WTC11 (cell line): ENCODE measurements around the gene MALT1. TPM values are rescaled to one million over a fixed set of nuclear protein-coding genes. Genes with fewer than 3 reads are reported as not detected.

ENCODE experiments used
- ATAC-seq: fragments of 200-7000 bp; cut with Tn5 transposase; 2 replicates; pipeline ENCODE4 v1.10.0; 2021; ENCODE audit warnings: mild to moderate bottlenecking, moderate library complexity
- CTCF ChIA-PET: fragments of 300-600 bp; sonication (Branson Sonifier 250); formaldehyde crosslinking; loops from one replicate; lab custom pipeline; 2021; ENCODE audit warnings: antibody characterized with exemption; lab: Charles Lee
- POLR2A ChIA-PET: fragments of 350-600 bp; sonication (Branson Sonifier 250); formaldehyde crosslinking; loops from one replicate; lab custom pipeline; 2021; ENCODE audit warnings: antibody characterized with exemption; lab: Charles Lee
- DNase-seq: peaks from one replicate; pipeline ENCODE4 v3.0.0; 2021; ENCODE audit warnings: low spot score
- H3K27ac Mint-ChIP-seq: 2 replicates; pipeline ENCODE4 v1.8.0; 2021; ENCODE audit warnings: mixed read lengths
- H3K27me3 Mint-ChIP-seq: 2 replicates; pipeline ENCODE4 v1.8.0; 2021; ENCODE audit warnings: low read depth, mild to moderate bottlenecking, moderate library complexity, mixed read lengths
- H3K36me3 Mint-ChIP-seq: 2 replicates; pipeline ENCODE4 v1.8.0; 2021; ENCODE audit warnings: mixed read lengths
- H3K4me1 Mint-ChIP-seq: 2 replicates; pipeline ENCODE4 v1.8.0; 2022; ENCODE audit warnings: mixed read lengths
- H3K4me3 Mint-ChIP-seq: 2 replicates; pipeline ENCODE4 v1.8.0; 2021; ENCODE audit warnings: mild to moderate bottlenecking, moderate library complexity, mixed read lengths
- H3K9me3 Mint-ChIP-seq: 2 replicates; pipeline ENCODE4 v1.8.0; 2021; ENCODE audit warnings: mixed read lengths
- ATF6 ChIP-seq: sonication (generic); formaldehyde crosslinking; IDR thresholded peaks from 2 replicates; pipeline ENCODE4 v1.8.1; 2023; ENCODE audit warnings: mild to moderate bottlenecking, missing genetic modification reagents
- CREM ChIP-seq: sonication (generic); formaldehyde crosslinking; IDR thresholded peaks from 2 replicates; pipeline ENCODE4 v1.8.1; 2022; ENCODE audit warnings: mild to moderate bottlenecking, missing genetic modification reagents, moderate library complexity
- E2F1 ChIP-seq: sonication (generic); formaldehyde crosslinking; IDR thresholded peaks from 2 replicates; pipeline ENCODE4 v1.8.0; 2022; ENCODE audit warnings: mild to moderate bottlenecking, missing genetic modification reagents
- E2F4 ChIP-seq: sonication (generic); formaldehyde crosslinking; IDR thresholded peaks from 2 replicates; pipeline ENCODE4 v1.8.1; 2022; ENCODE audit warnings: low read depth, mild to moderate bottlenecking, moderate library complexity, missing genetic modification reagents, borderline replicate concordance
- MXD4 ChIP-seq: fragments of 250-450 bp; sonication (Bioruptor Pico); IDR thresholded peaks from 2 replicates; pipeline ENCODE4 v1.8.0; 2021; ENCODE audit warnings: mild to moderate bottlenecking, moderate library complexity, borderline replicate concordance
- NR2C2 ChIP-seq: sonication (generic); formaldehyde crosslinking; IDR thresholded peaks from 2 replicates; pipeline ENCODE4 v1.8.0; 2022; ENCODE audit warnings: mild to moderate bottlenecking, missing genetic modification reagents
- NR3C1 ChIP-seq: sonication (generic); formaldehyde crosslinking; conservative IDR thresholded peaks from 2 replicates; pipeline ENCODE4 v1.8.1; 2023; ENCODE audit warnings: low read depth, mild to moderate bottlenecking, missing genetic modification reagents
- PREB ChIP-seq: sonication (generic); formaldehyde crosslinking; IDR thresholded peaks from 2 replicates; pipeline ENCODE4 v1.8.1; 2022; ENCODE audit warnings: mild to moderate bottlenecking, missing genetic modification reagents, moderate library complexity, borderline replicate concordance
- RELA ChIP-seq: sonication (generic); formaldehyde crosslinking; IDR thresholded peaks from 2 replicates; pipeline ENCODE4 v1.8.1; 2022; ENCODE audit warnings: missing genetic modification reagents, mild to moderate bottlenecking, borderline replicate concordance
- RORB ChIP-seq: fragments of 250-450 bp; sonication (Bioruptor Pico); IDR thresholded peaks from 2 replicates; pipeline ENCODE4 v1.9.0; 2021; ENCODE audit warnings: mild to moderate bottlenecking
- SMAD3 ChIP-seq: sonication (generic); formaldehyde crosslinking; IDR thresholded peaks from 2 replicates; pipeline ENCODE4 v1.8.0; 2022; ENCODE audit warnings: missing genetic modification reagents, mild to moderate bottlenecking, borderline replicate concordance
- SOX15 ChIP-seq: fragments of 250-450 bp; sonication (Bioruptor Pico); IDR thresholded peaks from 2 replicates; pipeline ENCODE4 v1.9.0; 2021; ENCODE audit warnings: mild to moderate bottlenecking
- TP53 ChIP-seq: sonication (generic); formaldehyde crosslinking; IDR thresholded peaks from 2 replicates; pipeline ENCODE4 v1.8.1; 2023; ENCODE audit warnings: mild to moderate bottlenecking, missing genetic modification reagents
- ZMAT4 ChIP-seq: fragments of 250-450 bp; sonication (Bioruptor Pico); IDR thresholded peaks from 2 replicates; pipeline ENCODE4 v1.9.0; 2021; ENCODE audit warnings: mild to moderate bottlenecking
- ZNF232 ChIP-seq: sonication (generic); formaldehyde crosslinking; IDR thresholded peaks from 2 replicates; pipeline ENCODE4 v1.8.0; 2022; ENCODE audit warnings: mild to moderate bottlenecking, missing genetic modification reagents
- ZNF263 ChIP-seq: sonication (generic); formaldehyde crosslinking; IDR thresholded peaks from 2 replicates; pipeline ENCODE4 v1.8.1; 2022; ENCODE audit warnings: low read depth, mild to moderate bottlenecking, moderate library complexity, missing genetic modification reagents
- ZNF423 ChIP-seq: fragments of 250-450 bp; sonication (Bioruptor Pico); IDR thresholded peaks from 2 replicates; pipeline ENCODE4 v2.1.2; 2022; ENCODE audit warnings: mild to moderate bottlenecking, moderate library complexity
- total RNA-seq: library from RNA; stranded (reverse); gene quantifications from 3 replicates; pipeline ENCODE4 v1.2.3, GENCODE V29; 2021
- TF ChIP-seq, protein P1 (sequence below): sonication (generic); formaldehyde crosslinking; IDR thresholded peaks from 2 replicates; pipeline ENCODE4 v1.8.0; 2022; ENCODE audit warnings: mild to moderate bottlenecking, missing genetic modification reagents
- TF ChIP-seq, protein P2 (sequence below): fragments of 250-450 bp; sonication (Bioruptor Pico); IDR thresholded peaks from 2 replicates; pipeline ENCODE4 v1.9.0; 2021; ENCODE audit warnings: moderate library complexity, mild to moderate bottlenecking, inconsistent platforms, borderline replicate concordance

Gene MALT1
- total RNA-seq, 1 experiment from 2014 or later, result 13.2 TPM

DNA sequence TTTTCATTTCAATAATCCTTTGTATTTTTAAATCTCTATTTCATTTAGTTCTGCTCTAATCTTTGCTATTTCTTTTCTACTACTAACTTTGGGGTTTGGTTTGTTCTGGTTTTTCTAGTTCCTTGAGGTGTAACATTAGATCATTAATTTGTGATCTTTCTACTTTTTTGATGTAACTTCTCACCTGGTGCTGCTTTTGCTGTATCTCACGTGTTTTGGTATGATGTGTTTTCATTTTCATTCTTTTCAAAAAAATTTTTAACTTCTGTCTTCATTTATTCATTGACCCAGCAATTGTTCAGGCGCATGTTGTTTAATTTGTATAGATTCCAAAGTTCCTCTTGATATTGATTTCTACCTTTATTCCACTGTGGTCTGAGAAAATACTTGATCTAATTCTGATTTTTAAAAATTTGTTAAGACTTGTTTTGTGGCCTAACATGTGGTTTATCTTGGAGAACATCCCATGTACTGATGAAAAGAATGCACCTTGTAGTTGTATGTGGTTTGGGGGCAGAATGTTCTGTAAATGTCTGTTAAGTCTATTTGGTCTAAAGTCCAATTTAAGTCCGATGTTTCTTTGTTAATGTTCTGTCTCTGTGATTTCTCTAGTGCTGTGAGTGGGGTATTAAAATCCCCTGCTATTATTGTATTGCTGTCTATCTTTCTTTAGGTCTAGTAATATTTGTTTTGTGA, 17.3 kb upstream of the MALT1 start (continued):
- no peak for TF ChIP-seq E2F4 (CRISPR knock-in tag)
- no peak for TF ChIP-seq ZMAT4 (CRISPR knock-in tag)
- no peak for TF ChIP-seq SOX15 (CRISPR knock-in tag)
- TF ChIP-seq, all 79 proteins: peak for 0

- TF ChIP-seq CREM (CRISPR knock-in tag), result no peak
- TF ChIP-seq TP53 (CRISPR knock-in tag), result no peak
- TF ChIP-seq SMAD3 (CRISPR knock-in tag), result no peak
- TF ChIP-seq, protein P1, sequence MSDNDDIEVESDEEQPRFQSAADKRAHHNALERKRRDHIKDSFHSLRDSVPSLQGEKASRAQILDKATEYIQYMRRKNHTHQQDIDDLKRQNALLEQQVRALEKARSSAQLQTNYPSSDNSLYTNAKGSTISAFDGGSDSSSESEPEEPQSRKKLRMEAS (CRISPR knock-in tag), result no peak
- no peak for TF ChIP-seq RELA (CRISPR knock-in tag)
- no peak for TF ChIP-seq E2F1
- TF ChIP-seq ZMAT4 (CRISPR knock-in tag), result no peak
- TF ChIP-seq ZNF263 (CRISPR knock-in tag), result no peak
- no peak for TF ChIP-seq MXD4 (CRISPR knock-in tag)
- TF ChIP-seq ZNF423 (CRISPR knock-in tag), result no peak
- TF ChIP-seq ATF6, result no peak
- no peak for TF ChIP-seq NR3C1
- no peak for TF ChIP-seq RORB (CRISPR knock-in tag)
- TF ChIP-seq, protein P2, sequence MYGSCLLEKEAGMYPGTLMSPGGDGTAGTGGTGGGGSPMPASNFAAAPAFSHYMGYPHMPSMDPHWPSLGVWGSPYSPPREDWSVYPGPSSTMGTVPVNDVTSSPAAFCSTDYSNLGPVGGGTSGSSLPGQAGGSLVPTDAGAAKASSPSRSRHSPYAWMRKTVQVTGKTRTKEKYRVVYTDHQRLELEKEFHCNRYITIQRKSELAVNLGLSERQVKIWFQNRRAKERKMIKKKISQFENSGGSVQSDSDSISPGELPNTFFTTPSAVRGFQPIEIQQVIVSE (CRISPR knock-in tag), result no peak
- TF ChIP-seq ZNF232 (CRISPR knock-in tag), result no peak
- TF ChIP-seq PREB (CRISPR knock-in tag), result no peak
- no peak for TF ChIP-seq NR2C2 (CRISPR knock-in tag)
- Mint-ChIP-seq H3K36me3 (no peaks in the 10 kb centered on the region), H3K4me1 (no peaks in the 10 kb centered on the region), H3K27ac (no peak overlapping the region), H3K9me3 (0 out of 2 replicates have a peak, but pooled peaks cover 4% of the 10 kb centered on the region), H3K4me3 (no peak overlapping the region), H3K27me3 (no peaks in the 10 kb centered on the region)
- ChIA-PET POLR2A (interaction anchor here (1.4 kb wide), 1 partner anchor 13 kb away, joined by 3 read pairs; no protein-coding TSS in a partner anchor), CTCF (interaction anchor here (1.6 kb wide), 1 partner anchor 109 kb away, joined by 5 read pairs; no protein-coding TSS in a partner anchor)
- no peak for ATAC-seq
- no peak for DNase-seq
These were observed 16.2 kb upstream of the MALT1 start for GRCh38 chr18:58654896-58655614.
